Activated CD4-positive, alpha-beta T cell treated with anti-CD3 and anti-CD28 coated beads, Interleukin-2, amount 10 ng/mL, durations not matched to agents 24 days and 14 days (primary cell): ENCODE data around the gene DCXR. TPM values are rescaled to one million over a fixed set of nuclear protein-coding genes. Genes with fewer than 3 reads are reported as not detected.

Source experiments
- DNase-seq: peaks from one replicate; pipeline ENCODE4 v3.0.0; 2022
- H3K27ac Mint-ChIP-seq: one replicate; pipeline ENCODE4 v1.8.0; 2022; ENCODE audit warnings: mild to moderate bottlenecking, mixed read lengths
- H3K27me3 Mint-ChIP-seq: one replicate; pipeline ENCODE4 v1.8.0; 2022; ENCODE audit warnings: mixed read lengths
- H3K36me3 Mint-ChIP-seq: one replicate; pipeline ENCODE4 v1.8.0; 2022; ENCODE audit warnings: low read depth, mild to moderate bottlenecking, mixed read lengths
- H3K4me1 Mint-ChIP-seq: one replicate; pipeline ENCODE4 v1.8.0; 2021; ENCODE audit warnings: mixed read lengths
- H3K4me3 Mint-ChIP-seq: one replicate; pipeline ENCODE4 v1.8.0; 2022; ENCODE audit warnings: mild to moderate bottlenecking, moderate library complexity, mixed read lengths
- H3K9me3 Mint-ChIP-seq: one replicate; pipeline ENCODE4 v1.8.0; 2021; ENCODE audit warnings: mixed read lengths
- intact Hi-C: fragments of 100-400 bp; cut with micrococcal nuclease; formaldehyde crosslinking; loops from one replicate; pipeline ENCODE4 v1.15.1; 2023
- total RNA-seq: library from RNA; stranded (reverse); gene quantifications from 2 replicates; pipeline ENCODE4 v1.2.3, GENCODE V29; 2022

Gene DCXR
- total RNA-seq, 1 donor from 2014 or later, result 128 TPM

DNA sequence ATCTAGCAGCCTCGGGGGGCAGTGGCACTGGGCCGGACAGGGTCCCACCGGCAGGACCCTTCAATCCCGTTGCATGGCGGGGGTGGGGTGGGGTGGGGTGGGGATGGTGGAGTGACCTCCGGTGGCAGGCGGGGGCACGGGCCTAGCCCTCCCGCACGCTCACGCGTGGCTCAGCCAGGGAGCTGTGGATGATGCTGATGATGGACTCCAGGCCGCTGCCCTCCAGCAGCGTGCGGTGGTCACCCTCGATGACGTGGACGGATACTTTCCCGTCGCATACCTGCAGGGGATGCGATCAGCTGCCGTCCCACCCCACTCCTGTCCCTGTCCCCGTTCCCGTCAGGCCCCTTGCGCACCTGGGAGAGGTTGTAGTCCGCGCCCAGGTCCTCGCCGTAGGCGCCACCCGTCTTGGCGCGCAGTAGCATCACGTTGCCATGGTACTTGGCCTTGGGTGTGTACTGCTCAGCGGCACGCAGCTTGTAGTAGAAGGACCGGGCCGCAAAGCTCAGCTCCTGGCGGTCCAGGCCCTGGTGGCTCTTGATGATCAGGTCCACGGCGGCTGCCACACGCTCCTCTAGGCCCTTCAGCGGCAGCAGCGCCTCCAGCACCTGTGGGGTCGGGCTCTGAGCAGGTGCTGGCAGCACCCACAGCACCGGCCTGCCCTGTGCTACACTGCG, 41.6 kb upstream of the DCXR start:
- no peak overlapping the region for H3K4me3 Mint-ChIP-seq
- no peaks in the 10 kb centered on the region for H3K27me3 Mint-ChIP-seq
- H3K4me1 Mint-ChIP-seq, result no peaks in the 10 kb centered on the region
- H3K9me3 Mint-ChIP-seq, result no peaks in the 10 kb centered on the region
- no peak overlapping the region for H3K27ac Mint-ChIP-seq
- peaks cover 32% of the 10 kb centered on the region for H3K36me3 Mint-ChIP-seq
- intact Hi-C loops, result no loop called here
- no peak for DNase-seq

GRCh38 chr17:82078433-82078832, 40.9 kb upstream of the DCXR start:
- peaks cover 27% of the 10 kb centered on the region for H3K36me3 Mint-ChIP-seq
- intact Hi-C loops, result no loop called here
- H3K4me1 Mint-ChIP-seq, result no peaks in the 10 kb centered on the region
- peaks cover 4% of the 10 kb centered on the region for H3K27me3 Mint-ChIP-seq
- no peak for DNase-seq
- H3K27ac Mint-ChIP-seq, result no peak overlapping the region
- H3K9me3 Mint-ChIP-seq, result no peaks in the 10 kb centered on the region
- no peak overlapping the region for H3K4me3 Mint-ChIP-seq

GRCh38 chr17:82077617-82078358, 40.3 kb upstream of the DCXR start:
- Mint-ChIP-seq H3K4me3 (no peak overlapping the region), H3K4me1 (no peaks in the 10 kb centered on the region), H3K36me3 (peaks cover 20% of the 10 kb centered on the region), H3K27me3 (peaks cover 4% of the 10 kb centered on the region), H3K27ac (no peak overlapping the region), H3K9me3 (no peaks in the 10 kb centered on the region)
- no peak for DNase-seq
- intact Hi-C loops, result no loop called here

- H3K9me3 Mint-ChIP-seq, result no peaks in the 10 kb centered on the region
- no peak overlapping the region for H3K27ac Mint-ChIP-seq
- DNase-seq, result no peak
- H3K27me3 Mint-ChIP-seq, result peaks cover 4% of the 10 kb centered on the region
- H3K4me1 Mint-ChIP-seq, result no peaks in the 10 kb centered on the region
- intact Hi-C loops, result no loop called here
- no peak overlapping the region for H3K4me3 Mint-ChIP-seq
- H3K36me3 Mint-ChIP-seq, result peaks cover 20% of the 10 kb centered on the region
Measured at GRCh38 chr17:82076785-82077591, 39.5 kb upstream of the DCXR start.

GRCh38 chr17:82076018-82076784, 38.7 kb upstream of the DCXR start:
- no peak for DNase-seq
- Mint-ChIP-seq H3K4me1 (no peaks in the 10 kb centered on the region), H3K27ac (no peak overlapping the region), H3K27me3 (peaks cover 4% of the 10 kb centered on the region), H3K9me3 (no peaks in the 10 kb centered on the region), H3K36me3 (peaks cover 20% of the 10 kb centered on the region), H3K4me3 (no peak overlapping the region)
- intact Hi-C loops, result no loop called here

- Mint-ChIP-seq H3K36me3 (peaks cover 7% of the 10 kb centered on the region), H3K4me1 (no peaks in the 10 kb centered on the region), H3K9me3 (no peaks in the 10 kb centered on the region), H3K27ac (no peak overlapping the region), H3K4me3 (no peak overlapping the region), H3K27me3 (peaks cover 4% of the 10 kb centered on the region)
- DNase-seq, result no peak
- intact Hi-C loops, result no loop called here
Measured at GRCh38 chr17:82073446-82073845, 35.9 kb upstream of the DCXR start.

- no peak overlapping the region for H3K4me3 Mint-ChIP-seq
- no peak overlapping the region for H3K27ac Mint-ChIP-seq
- H3K27me3 Mint-ChIP-seq, result peaks cover 4% of the 10 kb centered on the region
- DNase-seq, result no peak
- intact Hi-C loops, result no loop called here
- H3K4me1 Mint-ChIP-seq, result no peaks in the 10 kb centered on the region
- H3K36me3 Mint-ChIP-seq, result peaks cover 3% of the 10 kb centered on the region
- no peaks in the 10 kb centered on the region for H3K9me3 Mint-ChIP-seq
Measured at GRCh38 chr17:82072827-82073226, 35.3 kb upstream of the DCXR start.

GRCh38 chr17:82070611-82071010, 33.1 kb upstream of the DCXR start:
- Mint-ChIP-seq H3K4me1 (peaks cover 4% of the 10 kb centered on the region), H3K27ac (no peak overlapping the region)

GRCh38 chr17:82065638-82066303, 28.3 kb upstream of the DCXR start, which contains the start of gene DUS1L:
Gene DUS1L (minus strand): TSS chr17:82065804. CDS start chr17:82065059, 745 bp downstream.
- intact Hi-C loops, result loop anchor here (1.0 kb wide), 1 partner anchor 14 kb away; the partner anchor contains the start of genes GPS1 and RFNG
- Mint-ChIP-seq H3K4me1 (peaks cover 4% of the 10 kb centered on the region), H3K36me3 (peaks cover 9% of the 10 kb centered on the region), H3K27me3 (no peaks in the 10 kb centered on the region), H3K4me3 (peak within 1 kb of the TSS; percentile 84), H3K9me3 (no peaks in the 10 kb centered on the region), H3K27ac (peak within 1 kb of the TSS; percentile 89)
- DNase-seq, result peak; percentile 94

More at GRCh38 chr17:82070611-82071010, 33.1 kb upstream of the DCXR start:
- Mint-ChIP-seq H3K36me3 (peaks cover 1% of the 10 kb centered on the region), H3K9me3 (no peaks in the 10 kb centered on the region), H3K4me3 (no peak overlapping the region), H3K27me3 (peaks cover 4% of the 10 kb centered on the region)
- DNase-seq, result no peak
- intact Hi-C loops, result no loop called here

- peak overlapping the region; percentile 25 for H3K27ac Mint-ChIP-seq
- no peaks in the 10 kb centered on the region for H3K9me3 Mint-ChIP-seq
- H3K36me3 Mint-ChIP-seq, result peaks cover 10% of the 10 kb centered on the region
- intact Hi-C loops, result no loop called here
- H3K27me3 Mint-ChIP-seq, result no peaks in the 10 kb centered on the region
- peak overlapping the region; percentile 73 for H3K4me3 Mint-ChIP-seq
- no peak for DNase-seq
- H3K4me1 Mint-ChIP-seq, result peaks cover 4% of the 10 kb centered on the region
Measured at GRCh38 chr17:82065193-82065637, 27.7 kb upstream of the DCXR start.

- Mint-ChIP-seq H3K27me3 (no peaks in the 10 kb centered on the region), H3K27ac (peak overlapping the region; percentile 25), H3K36me3 (peaks cover 14% of the 10 kb centered on the region), H3K9me3 (no peaks in the 10 kb centered on the region), H3K4me1 (peaks cover 5% of the 10 kb centered on the region), H3K4me3 (peak overlapping the region; percentile 73)
- DNase-seq, result no peak
- intact Hi-C loops, result no loop called here
Measured at GRCh38 chr17:82064433-82065192, 27.1 kb upstream of the DCXR start.
